ENCODE data around the gene ADGRE2. TPM values are rescaled to one million over a fixed set of nuclear protein-coding genes. Genes with fewer than 3 reads are reported as not detected.

The ADGRE2 gene
- total RNA-seq, 1 donor from 2014 or later = 4.9 TPM

DNA sequence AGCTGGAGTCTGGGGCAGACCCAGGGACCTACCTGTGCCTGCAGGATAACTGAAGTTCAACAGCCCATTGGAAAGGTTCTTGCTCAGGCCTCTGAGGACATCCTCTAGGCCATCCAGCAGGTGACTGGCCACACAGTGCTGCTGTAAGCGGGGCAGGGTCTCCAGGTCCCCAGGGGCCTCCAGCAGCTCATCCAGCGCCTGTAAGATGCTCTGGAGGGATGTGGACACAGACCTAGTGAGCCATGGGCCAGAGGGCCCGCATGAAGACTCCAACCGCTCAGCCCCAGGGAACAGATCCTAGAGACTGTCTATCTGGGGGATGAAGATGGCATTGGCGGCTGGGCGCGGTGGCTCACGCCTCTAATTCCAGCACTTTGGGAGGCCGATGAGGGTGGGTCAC is 14.0 kb downstream of the ADGRE2 start:
- DNase-seq (ENCODE audit: extremely low spot score in 2 of 2) = no peak
- Histone ChIP-seq H3K36me3 (no peaks in the 10 kb centered on the region), H3K27me3 (no peaks in the 10 kb centered on the region), H3K9me3 (no peaks in the 10 kb centered on the region), H3K4me1 (no peaks in the 10 kb centered on the region), H3K27ac (no peak overlapping the region), H3K4me3 (no peak overlapping the region)
- intact Hi-C loops (cut with DNase I) = no loop called here
- TF ChIP-seq, protein P1, sequence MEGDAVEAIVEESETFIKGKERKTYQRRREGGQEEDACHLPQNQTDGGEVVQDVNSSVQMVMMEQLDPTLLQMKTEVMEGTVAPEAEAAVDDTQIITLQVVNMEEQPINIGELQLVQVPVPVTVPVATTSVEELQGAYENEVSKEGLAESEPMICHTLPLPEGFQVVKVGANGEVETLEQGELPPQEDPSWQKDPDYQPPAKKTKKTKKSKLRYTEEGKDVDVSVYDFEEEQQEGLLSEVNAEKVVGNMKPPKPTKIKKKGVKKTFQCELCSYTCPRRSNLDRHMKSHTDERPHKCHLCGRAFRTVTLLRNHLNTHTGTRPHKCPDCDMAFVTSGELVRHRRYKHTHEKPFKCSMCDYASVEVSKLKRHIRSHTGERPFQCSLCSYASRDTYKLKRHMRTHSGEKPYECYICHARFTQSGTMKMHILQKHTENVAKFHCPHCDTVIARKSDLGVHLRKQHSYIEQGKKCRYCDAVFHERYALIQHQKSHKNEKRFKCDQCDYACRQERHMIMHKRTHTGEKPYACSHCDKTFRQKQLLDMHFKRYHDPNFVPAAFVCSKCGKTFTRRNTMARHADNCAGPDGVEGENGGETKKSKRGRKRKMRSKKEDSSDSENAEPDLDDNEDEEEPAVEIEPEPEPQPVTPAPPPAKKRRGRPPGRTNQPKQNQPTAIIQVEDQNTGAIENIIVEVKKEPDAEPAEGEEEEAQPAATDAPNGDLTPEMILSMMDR (IDR thresholded peaks at IDR 0.05) = no peak
- no peak for TF ChIP-seq POLR2AphosphoS5 (IDR thresholded peaks at IDR 0.05; ENCODE audit: insufficient read depth in 1 of 2, low read depth in 1 of 2)
- no peak for TF ChIP-seq POLR2A (IDR thresholded peaks at IDR 0.05)

DNA sequence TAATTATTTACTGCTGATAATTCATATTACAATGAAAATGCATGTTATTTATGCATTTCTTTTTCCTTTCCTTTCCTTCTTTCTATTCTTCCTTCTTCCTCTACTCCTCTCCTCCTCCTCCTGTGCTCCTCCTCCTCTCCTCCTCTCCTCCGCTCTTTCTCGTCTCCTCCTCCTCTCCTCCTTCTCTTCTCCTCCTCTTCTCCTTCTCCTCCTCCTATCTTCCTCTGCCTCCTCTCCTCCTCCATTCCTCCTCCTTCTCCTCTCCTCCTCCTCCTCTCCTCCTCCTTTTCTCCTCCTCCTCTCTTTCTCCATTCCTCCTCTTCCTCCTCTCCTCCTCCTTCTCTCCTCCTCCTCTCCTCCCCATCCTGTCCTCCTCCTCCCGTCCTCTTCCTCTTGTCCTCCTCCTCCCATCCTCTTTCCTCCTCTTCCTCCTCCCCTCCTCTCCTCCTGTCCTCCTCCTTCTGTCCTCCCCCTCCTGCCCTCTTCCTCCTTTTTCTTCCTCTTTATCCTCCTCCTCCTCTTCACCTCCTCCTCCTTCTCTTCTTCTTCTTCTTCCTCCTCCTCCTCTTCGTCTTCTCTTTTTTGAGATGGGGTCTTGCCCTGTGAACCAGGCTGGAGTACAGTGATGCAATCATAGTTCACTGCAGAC is 14.7 kb downstream of the ADGRE2 start:
- Histone ChIP-seq H3K27ac (no peak overlapping the region), H3K27me3 (no peaks in the 10 kb centered on the region)

DNA sequence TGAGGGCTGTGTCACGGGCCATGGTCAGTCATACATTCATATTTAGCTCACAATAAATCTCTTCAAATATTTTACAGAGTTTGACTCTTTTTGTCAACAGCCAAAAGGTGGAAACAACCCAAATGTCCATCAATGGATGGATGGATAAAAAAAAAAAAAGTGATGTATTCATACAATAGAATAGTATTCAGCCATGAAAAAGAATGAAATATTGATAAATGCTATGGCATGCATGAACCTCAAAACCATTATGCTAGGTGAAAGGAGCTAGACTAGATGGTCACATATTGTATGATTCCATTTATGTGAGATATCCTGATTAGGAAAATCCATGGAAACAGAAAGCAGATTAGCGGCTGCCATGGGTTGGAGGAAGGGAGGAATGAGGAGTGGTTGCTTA is 16.2 kb downstream of the ADGRE2 start:
- TF ChIP-seq POLR2AphosphoS5 (IDR thresholded peaks at IDR 0.05; ENCODE audit: insufficient read depth in 1 of 2, low read depth in 1 of 2) = no peak
- TF ChIP-seq POLR2A (IDR thresholded peaks at IDR 0.05) = no peak
- TF ChIP-seq, protein P1 (IDR thresholded peaks at IDR 0.05) = no peak
- DNase-seq (ENCODE audit: extremely low spot score in 2 of 2) = no peak

More for the DNA sequence above, 14.7 kb downstream of the ADGRE2 start:
- TF ChIP-seq POLR2AphosphoS5 (IDR thresholded peaks at IDR 0.05; ENCODE audit: insufficient read depth in 1 of 2, low read depth in 1 of 2) = no peak
- no peak for TF ChIP-seq POLR2A (IDR thresholded peaks at IDR 0.05)
- TF ChIP-seq, protein P1 (IDR thresholded peaks at IDR 0.05) = no peak
- H3K9me3 ChIP-seq = no peaks in the 10 kb centered on the region
- DNase-seq (ENCODE audit: extremely low spot score in 2 of 2) = no peak
- intact Hi-C loops (cut with DNase I) = no loop called here
- no peaks in the 10 kb centered on the region for H3K4me1 ChIP-seq
- H3K4me3 ChIP-seq = no peak overlapping the region
- H3K36me3 ChIP-seq = no peaks in the 10 kb centered on the region

DNA sequence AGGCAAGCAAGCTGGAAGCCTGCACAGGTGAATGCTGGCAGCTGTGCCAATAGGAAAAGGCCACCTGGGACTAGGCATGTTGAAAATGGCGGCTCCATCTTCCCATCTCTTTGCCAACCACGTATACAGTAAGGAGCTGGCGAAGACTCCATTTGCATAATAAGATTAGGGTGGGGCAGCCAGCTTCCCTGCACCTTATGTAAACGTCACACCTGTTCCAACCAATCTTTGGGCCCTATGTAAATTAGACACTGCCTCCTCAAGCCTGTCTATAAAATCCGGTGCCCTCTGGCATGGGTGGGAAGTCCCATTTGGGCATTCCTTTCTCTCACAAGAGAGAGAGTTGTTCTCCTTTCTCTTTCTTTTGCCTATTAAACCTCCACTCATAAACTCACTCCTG is 16.8 kb downstream of the ADGRE2 start:
- TF ChIP-seq, protein P1 (IDR thresholded peaks at IDR 0.05) = no peak
- TF ChIP-seq POLR2A (IDR thresholded peaks at IDR 0.05) (no peak), POLR2AphosphoS5 (IDR thresholded peaks at IDR 0.05; ENCODE audit: insufficient read depth in 1 of 2, low read depth in 1 of 2) (no peak)
- Histone ChIP-seq H3K27ac (no peak overlapping the region), H3K27me3 (no peaks in the 10 kb centered on the region), H3K36me3 (no peaks in the 10 kb centered on the region), H3K4me1 (no peaks in the 10 kb centered on the region), H3K9me3 (no peaks in the 10 kb centered on the region), H3K4me3 (no peak overlapping the region)
- intact Hi-C loops (cut with DNase I) = no loop called here
- DNase-seq (ENCODE audit: extremely low spot score in 2 of 2) = no peak

More for the DNA sequence above, 16.2 kb downstream of the ADGRE2 start:
- H3K4me3 ChIP-seq = no peak overlapping the region
- H3K27me3 ChIP-seq = no peaks in the 10 kb centered on the region
- intact Hi-C loops (cut with DNase I) = no loop called here
- H3K36me3 ChIP-seq = no peaks in the 10 kb centered on the region
- no peak overlapping the region for H3K27ac ChIP-seq
- H3K4me1 ChIP-seq = no peaks in the 10 kb centered on the region
- H3K9me3 ChIP-seq = no peaks in the 10 kb centered on the region

DNA sequence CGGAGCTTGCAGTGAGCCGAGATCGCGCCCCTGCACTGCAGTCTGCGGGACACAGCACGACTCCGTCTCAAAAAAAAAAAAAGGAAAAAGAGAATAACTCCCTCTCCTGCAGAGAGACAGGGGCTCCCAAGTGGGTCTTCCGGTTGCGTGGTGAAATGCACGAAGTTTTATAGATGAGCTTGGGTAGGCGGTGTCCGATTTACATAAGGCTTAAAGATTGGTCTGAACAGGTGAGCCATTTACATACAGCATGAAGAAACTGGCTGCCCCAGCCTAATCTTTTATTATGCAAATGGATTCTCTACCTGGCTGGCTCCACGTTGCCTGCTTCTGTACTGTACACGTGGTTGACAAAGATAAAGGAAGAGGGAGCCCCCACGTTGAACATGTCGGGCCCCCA is 19.5 kb downstream of the ADGRE2 start:
- H3K36me3 ChIP-seq = no peaks in the 10 kb centered on the region
- TF ChIP-seq, protein P1 (IDR thresholded peaks at IDR 0.05) = no peak
- no peak for TF ChIP-seq POLR2A (IDR thresholded peaks at IDR 0.05)
- TF ChIP-seq POLR2AphosphoS5 (IDR thresholded peaks at IDR 0.05; ENCODE audit: insufficient read depth in 1 of 2, low read depth in 1 of 2) = no peak
- no peak for DNase-seq (ENCODE audit: extremely low spot score in 2 of 2)
- H3K9me3 ChIP-seq = no peaks in the 10 kb centered on the region
- no peaks in the 10 kb centered on the region for H3K4me1 ChIP-seq
- H3K27ac ChIP-seq = no peak overlapping the region
- intact Hi-C loops (cut with DNase I) = no loop called here
- H3K27me3 ChIP-seq = no peaks in the 10 kb centered on the region
- no peak overlapping the region for H3K4me3 ChIP-seq

Measured in vagina (tissue), 2 donors.